Colon (tissue), 2 donors: Measurements from ENCODE around the gene CFAP20DC.
"Not testable (repeated sequence)": the region's sequence is repeated elsewhere in the genome, so short reads cannot be mapped to it uniquely, and the experiment has no call there.

Experiments
- FAIRE-seq: peaks from 2 replicates; lab custom pipeline; 2012; peaks lifted over from hg19 to GRCh38; lab: Jason Lieb, UNC
- donor health status: control.
- donor health status: control.

The CFAP20DC gene

GRCh38 chr3:59017617-59017984, 32.2 kb downstream of the CFAP20DC start:
- no peak for FAIRE-seq

DNA sequence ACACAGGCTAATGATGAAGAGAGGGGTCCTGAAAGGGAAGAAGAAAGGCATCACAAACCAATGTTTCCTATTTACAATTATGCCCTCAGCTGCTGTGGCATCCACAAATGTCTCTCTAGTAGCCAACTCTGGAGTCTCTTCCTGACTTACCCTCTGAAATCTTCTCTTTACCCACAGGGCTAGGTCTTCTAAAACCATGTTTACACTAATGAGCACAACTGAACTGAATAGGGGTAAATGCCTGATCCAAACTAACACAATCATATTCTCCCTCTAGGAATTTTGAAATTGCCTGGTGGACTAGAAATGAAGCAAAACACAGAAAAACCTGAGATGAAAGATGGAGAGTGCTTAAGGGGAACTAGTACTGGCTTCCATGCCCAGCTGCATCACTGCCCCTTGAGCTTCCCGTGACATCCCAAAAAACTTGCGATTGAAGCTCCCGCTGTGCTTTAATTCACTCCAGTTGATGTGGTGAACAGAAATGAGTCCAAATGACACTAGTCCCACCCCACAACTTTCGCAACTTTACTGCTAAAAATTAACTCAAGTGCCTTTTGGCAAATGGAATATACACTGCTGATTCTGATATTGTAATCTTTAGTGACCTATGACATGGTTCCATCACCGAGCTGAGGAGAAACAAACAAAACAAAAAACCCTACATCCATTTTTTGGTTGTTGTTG, 32.8 kb downstream of the CFAP20DC start:
- no peak for FAIRE-seq

DNA sequence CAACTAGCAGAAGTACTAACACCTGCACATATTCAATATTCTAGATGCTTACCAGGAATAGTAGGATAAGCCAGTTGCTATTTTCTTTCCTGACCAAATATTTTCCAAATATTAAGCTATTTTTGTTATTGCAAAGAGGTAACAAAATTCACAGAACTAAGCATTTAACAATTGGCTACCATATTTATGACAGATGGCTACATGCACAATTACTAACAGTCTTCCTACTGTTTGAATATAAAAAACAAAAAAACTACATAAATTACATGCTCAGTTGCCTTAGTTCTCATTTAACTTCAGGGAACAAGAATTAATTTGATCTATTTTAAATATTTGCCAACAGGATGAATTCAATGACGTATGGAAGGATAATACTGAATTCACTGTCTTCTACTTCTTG, 36.2 kb downstream of the CFAP20DC start:
- FAIRE-seq, result no peak

- no peak for FAIRE-seq
These were observed 42.9 kb downstream of the CFAP20DC start for GRCh38 chr3:59006634-59007517.

DNA sequence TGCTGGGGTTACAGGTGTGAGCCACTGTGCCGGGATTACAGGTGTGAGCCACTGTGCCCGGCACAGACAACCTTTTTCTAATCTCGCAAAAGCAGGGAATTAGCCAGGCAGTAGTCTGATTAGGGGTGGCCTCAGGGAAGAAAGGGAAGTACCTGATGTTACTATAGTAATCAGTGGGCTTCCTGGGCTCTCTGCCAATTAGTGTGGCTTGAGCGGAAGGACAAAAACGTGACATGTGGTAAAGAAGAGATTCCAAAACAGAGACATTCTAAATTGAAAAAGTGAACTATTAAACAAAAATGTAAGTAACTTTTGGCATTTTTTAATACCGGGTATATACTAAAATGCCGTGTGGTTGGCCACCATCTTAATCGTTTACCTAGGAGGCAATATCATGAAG, 48.1 kb downstream of the CFAP20DC start:
- no peak for FAIRE-seq

DNA sequence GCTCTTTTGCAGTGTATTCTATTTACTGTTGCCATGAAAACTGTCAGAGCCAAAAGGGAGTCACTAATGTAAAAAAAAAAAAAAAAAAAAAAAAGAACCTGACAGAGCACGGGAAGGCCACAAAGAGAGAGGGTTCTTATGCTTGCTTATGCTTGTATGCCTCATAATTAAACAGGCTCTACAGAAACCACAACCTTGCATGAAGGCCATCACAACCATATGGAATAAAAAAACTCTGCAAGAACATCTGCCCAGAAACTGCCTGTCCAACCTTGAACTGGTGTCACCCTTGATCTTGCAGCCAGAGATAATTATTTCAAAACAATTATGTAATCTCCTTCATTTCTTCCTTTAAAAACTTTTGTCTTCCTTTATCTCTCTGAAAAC, 50.1 kb downstream of the CFAP20DC start:
- no peak for FAIRE-seq

- FAIRE-seq, result no peak
These were observed 50.6 kb downstream of the CFAP20DC start for GRCh38 chr3:58999134-58999773.

- FAIRE-seq, result no peak
These were observed 51.2 kb downstream of the CFAP20DC start for GRCh38 chr3:58998476-58999117.

GRCh38 chr3:58996730-58997129, 53.1 kb downstream of the CFAP20DC start:
- no peak for FAIRE-seq

DNA sequence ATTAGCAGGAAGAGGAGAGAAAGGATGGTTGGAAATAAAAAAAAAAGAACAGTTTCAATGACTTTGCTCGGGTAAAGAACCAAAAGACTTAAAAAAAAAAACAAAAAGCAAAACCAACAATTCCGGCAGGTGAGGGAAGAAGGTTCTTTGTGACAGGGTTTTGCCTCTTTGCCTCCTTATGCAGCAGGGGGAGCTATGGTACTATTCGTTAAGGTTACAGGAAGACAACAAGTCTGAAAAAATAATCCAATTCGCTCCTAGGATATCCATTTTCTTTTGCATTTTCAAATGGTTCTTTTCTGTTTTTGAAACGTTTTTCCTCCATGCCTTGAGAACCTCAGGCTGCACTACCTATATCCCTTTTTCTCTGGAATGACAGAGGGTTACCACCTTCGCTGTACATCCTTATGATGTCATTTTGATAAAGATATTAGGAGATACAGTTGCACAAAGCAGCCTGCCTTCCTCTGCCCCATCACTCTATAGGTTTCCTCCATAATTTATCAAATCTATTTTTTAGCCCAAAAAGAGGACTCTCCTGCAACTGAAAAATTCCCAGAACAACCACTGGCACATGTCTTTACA, 55.0 kb downstream of the CFAP20DC start:
- FAIRE-seq, result no peak

DNA sequence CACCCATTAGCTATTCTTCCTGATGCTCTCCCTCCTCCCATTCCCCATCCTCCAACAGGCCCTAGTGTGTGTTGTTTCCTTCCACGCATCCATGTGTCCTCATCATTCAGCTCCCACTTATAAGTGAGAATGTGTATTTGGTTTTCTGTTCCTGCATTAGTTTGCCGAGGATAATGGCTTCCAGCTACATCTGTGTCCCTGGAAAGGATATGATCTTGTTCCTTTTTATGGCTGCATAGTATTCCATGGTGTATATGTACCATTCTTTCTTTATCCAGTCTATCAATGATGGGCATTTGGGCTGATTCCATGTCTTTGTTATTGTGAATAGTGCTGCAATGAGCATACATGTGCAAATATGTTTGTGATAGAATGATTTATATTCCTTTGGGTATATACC, 56.3 kb downstream of the CFAP20DC start:
- no peak for FAIRE-seq

DNA sequence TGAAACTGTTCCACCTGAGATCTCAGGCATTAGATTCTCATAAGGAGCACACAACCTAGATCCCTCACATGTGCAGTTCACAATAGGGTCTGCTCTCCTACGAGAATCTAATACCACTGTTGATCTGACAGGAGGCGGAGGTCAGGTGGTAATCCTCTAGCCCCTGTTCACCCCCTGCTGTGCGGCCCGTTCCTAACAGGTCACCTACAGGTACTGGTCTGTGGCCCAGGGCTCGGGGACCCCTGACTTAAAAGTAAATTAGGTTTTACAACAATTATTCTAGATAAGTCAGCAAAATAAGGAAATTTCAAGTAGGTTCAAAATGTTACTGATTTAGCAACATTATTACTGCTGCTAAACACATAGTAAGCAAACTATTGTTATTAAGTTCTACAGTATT, 58.2 kb downstream of the CFAP20DC start:
- no peak for FAIRE-seq

DNA sequence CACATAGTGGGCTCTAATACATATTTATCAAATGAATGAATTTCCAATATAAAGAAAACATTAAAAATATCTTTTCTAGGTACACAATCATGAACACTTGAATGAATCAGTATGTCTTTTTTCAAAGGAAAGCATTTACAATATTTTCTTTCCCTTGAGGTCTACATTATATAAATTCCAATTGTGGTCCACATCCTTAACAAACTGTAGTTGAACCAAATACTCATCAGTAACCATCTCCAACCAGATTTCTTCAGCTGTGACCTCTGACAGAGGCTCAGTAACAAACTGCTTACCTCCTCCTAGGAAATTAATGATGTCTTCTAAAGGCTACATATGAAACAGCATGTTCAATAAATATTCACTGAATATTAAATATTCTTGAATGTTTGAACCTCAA, 58.8 kb downstream of the CFAP20DC start:
- no peak for FAIRE-seq

DNA sequence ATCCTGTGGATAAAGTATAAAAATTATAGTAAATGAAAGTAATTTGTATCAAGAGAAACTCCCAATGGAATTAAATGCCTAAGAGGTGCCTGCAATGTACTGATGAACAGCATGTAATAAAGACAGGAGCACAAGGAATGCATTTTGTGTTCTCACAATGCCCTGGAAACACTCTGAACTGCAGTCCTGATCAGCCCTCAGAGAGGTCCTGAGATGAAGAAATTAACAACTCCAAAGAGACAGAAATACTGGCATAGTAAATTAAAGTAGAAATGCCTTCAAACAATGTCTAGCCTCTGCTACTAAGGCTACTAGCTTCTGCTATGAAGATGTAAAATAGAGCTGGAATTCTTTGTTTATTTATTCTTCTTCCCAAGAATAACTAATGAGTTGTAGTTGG, 59.9 kb downstream of the CFAP20DC start:
- FAIRE-seq, result no peak

GRCh38 chr3:58989163-58989562, 60.7 kb downstream of the CFAP20DC start:
- no peak for FAIRE-seq

GRCh38 chr3:58988041-58988440, 61.8 kb downstream of the CFAP20DC start:
- no peak for FAIRE-seq

GRCh38 chr3:58986654-58987053, 63.2 kb downstream of the CFAP20DC start:
- FAIRE-seq, result no peak

DNA sequence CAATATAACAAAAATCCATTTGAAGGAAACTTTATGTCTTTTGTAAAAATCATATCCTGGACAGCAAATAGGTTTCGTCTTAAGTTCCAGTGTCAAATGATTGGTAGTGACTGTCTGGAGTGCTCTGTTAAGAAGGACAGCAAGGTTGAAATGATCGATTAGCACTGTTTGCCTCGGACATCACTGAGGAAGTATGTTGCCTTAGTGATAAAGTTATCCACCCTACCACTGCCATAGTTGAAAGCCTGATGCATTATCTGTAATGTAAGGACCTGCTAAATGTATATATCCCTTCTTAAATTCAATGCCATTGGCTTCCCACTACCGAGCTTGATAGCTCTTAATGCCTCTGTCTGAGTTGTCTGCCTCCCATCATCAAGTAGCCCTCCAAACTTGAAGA, 70.0 kb downstream of the CFAP20DC start:
- no peak for FAIRE-seq

DNA sequence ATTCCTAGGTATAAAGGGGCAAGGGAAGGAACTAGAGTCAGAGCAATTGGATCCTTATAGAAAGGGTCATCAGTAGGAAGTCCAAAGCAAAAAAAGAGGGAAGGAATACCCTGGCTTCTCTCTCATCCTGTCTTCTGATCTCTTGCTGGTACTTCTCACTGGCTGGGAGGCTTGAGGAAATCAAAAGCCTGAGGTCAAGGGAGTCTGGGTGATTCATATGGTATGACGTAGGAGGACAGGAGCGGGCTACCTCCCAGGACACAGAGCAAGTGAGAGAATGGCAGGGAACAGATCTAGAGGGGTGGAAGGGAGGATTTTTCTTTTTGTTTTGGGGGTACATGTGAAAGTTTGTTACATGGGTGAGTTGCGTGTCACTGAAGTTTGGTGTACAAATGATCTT, 76.0 kb downstream of the CFAP20DC start:
- FAIRE-seq, result no peak

GRCh38 chr3:58967866-58968265, 82.0 kb downstream of the CFAP20DC start:
- not testable (repeated sequence) for FAIRE-seq

- no peak for FAIRE-seq
These were observed 84.0 kb downstream of the CFAP20DC start for GRCh38 chr3:58965865-58966264.

- FAIRE-seq, result no peak
These were observed 85.8 kb downstream of the CFAP20DC start for GRCh38 chr3:58963928-58964503.
